ENCODE results near the gene RETNLB.
A peak's percentile ranks its signal among the peaks of the same experiment; 100 is the strongest.

Gene RETNLB

DNA sequence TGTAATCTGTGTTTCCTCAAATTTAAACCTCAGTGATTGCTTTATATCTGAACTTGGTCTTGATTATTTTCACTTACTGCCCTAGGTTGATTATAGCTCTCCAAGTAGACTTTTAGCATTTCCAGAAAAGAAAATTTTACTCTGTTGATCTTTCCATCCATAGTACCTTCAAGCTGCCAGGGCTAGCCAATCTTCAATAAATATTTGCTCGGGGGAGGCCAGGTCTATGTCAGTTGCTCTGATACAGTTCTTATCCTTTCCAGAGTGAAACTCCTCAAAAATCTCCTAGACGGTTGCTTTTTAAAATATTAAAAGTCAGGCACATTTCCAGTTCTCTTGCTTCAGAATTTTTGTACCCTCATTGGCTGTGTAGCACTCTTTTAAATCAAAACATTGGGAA lies 38.8 kb downstream of the RETNLB start:
- H3K27me3 Mint-ChIP-seq (ENCODE audit: low read depth): no peaks in the 10 kb centered on the region
- H3K27ac Mint-ChIP-seq: peak overlapping the region in 1 of 3 experiments; percentile 40
- TF ChIP-seq, protein P1, sequence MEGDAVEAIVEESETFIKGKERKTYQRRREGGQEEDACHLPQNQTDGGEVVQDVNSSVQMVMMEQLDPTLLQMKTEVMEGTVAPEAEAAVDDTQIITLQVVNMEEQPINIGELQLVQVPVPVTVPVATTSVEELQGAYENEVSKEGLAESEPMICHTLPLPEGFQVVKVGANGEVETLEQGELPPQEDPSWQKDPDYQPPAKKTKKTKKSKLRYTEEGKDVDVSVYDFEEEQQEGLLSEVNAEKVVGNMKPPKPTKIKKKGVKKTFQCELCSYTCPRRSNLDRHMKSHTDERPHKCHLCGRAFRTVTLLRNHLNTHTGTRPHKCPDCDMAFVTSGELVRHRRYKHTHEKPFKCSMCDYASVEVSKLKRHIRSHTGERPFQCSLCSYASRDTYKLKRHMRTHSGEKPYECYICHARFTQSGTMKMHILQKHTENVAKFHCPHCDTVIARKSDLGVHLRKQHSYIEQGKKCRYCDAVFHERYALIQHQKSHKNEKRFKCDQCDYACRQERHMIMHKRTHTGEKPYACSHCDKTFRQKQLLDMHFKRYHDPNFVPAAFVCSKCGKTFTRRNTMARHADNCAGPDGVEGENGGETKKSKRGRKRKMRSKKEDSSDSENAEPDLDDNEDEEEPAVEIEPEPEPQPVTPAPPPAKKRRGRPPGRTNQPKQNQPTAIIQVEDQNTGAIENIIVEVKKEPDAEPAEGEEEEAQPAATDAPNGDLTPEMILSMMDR (IDR thresholded peaks at IDR 0.05; ENCODE audit: unreplicated experiment in 3 of 3): no peak
- H3K36me3 Mint-ChIP-seq (ENCODE audit: low read depth): no peaks in the 10 kb centered on the region
- no peaks in the 10 kb centered on the region for H3K9me3 Mint-ChIP-seq
- H3K4me3 Mint-ChIP-seq: no peak overlapping the region
- peaks cover 17% of the 10 kb centered on the region for H3K4me1 Mint-ChIP-seq

DNA sequence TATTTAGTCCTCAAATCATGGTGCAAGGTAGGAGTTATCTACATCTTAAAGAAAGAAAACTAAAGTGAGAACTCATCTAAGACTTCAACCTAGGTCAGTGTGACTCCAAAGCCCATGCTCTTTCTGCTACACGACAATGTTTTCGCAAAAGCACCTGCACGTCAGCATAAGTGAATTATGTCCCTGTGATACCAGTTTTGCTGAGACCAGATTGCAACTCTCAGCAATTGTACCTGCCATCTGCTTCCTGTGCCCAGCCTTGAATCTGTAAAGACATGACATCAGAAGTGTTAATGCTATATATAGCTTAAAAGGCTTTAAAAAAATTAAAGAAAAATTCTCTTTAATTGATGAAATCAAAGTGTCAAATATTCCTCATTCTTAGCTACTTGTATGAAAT lies 43.4 kb downstream of the RETNLB start:
- no peak overlapping the region for H3K4me3 Mint-ChIP-seq
- H3K27me3 Mint-ChIP-seq (ENCODE audit: low read depth): no peaks in the 10 kb centered on the region
- TF ChIP-seq, protein P1 (IDR thresholded peaks at IDR 0.05; ENCODE audit: unreplicated experiment in 3 of 3): no peak
- no peak overlapping the region for H3K27ac Mint-ChIP-seq
- H3K36me3 Mint-ChIP-seq (ENCODE audit: low read depth): no peaks in the 10 kb centered on the region
- peaks cover 7% of the 10 kb centered on the region for H3K4me1 Mint-ChIP-seq
- H3K9me3 Mint-ChIP-seq: no peaks in the 10 kb centered on the region

DNA sequence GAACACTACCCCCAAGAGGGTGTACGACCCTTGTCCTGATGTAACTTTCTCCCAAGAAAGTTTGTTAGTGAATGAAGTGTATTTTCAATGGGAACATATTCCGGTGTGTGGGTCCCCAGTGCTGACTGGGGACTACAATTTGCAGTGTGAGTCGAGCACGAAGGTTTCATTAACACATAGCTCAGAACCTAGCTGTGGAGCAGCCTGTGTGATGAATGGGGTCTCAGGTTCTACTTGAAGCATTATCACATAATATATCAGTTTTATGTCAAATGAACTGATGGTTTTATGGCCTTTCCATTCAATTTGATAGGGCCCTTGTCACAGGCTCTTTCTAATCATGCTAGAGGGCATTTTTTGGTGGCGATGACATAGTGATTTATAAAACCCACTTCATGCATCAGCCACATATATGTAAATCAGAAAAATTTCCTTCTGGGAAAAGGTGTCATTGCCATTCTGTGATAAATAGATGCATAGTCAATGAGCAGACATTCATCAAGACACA lies 44.1 kb downstream of the RETNLB start:
- no peaks in the 10 kb centered on the region for H3K36me3 Mint-ChIP-seq (ENCODE audit: low read depth)
- no peaks in the 10 kb centered on the region for H3K27me3 Mint-ChIP-seq (ENCODE audit: low read depth)
- H3K27ac Mint-ChIP-seq: no peak overlapping the region
- no peaks in the 10 kb centered on the region for H3K4me1 Mint-ChIP-seq
- H3K4me3 Mint-ChIP-seq: no peak overlapping the region
- no peaks in the 10 kb centered on the region for H3K9me3 Mint-ChIP-seq
- TF ChIP-seq, protein P1 (IDR thresholded peaks at IDR 0.05; ENCODE audit: unreplicated experiment in 3 of 3): no peak

All from nephron (organoid).